ENCODE measurements around the gene MZF1.

MZF1 gene

DNA sequence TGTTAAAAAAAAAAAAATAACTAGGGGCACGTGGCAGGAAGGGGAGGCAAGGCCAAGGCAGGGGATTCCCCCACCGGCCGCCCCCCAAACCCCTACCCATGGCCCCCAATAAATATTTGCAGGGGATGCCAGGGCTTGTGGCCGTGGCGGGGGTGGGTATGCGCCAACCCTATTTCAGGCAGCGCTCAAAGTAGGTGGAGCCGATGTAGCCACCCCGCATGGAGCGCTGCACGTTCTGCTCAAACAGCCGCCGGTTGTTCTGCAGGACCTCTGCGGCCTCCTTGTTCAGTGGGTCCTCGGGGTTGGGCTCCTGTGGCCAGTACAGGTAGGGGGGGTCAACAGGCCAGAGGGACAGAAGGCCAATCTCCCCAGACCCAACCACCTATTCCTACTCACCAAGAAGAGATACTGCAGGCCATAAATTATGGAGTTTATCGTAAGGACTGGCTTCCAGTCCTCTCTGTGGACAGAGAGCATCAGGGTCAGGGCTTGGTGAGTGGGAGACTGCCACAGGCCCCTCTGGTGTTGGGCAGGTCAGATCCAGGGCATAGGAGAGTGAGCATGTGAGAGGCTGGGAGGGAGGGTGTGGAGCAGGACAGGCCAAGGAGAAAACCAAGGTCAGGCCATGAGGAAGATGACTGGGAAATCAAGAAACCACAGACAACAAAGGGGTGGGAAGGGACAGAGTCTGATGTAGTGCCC lies 17.1 kb downstream of the MZF1 start:
- peak; percentile 62 for DNase-seq (ENCODE audit: low spot score)

DNA sequence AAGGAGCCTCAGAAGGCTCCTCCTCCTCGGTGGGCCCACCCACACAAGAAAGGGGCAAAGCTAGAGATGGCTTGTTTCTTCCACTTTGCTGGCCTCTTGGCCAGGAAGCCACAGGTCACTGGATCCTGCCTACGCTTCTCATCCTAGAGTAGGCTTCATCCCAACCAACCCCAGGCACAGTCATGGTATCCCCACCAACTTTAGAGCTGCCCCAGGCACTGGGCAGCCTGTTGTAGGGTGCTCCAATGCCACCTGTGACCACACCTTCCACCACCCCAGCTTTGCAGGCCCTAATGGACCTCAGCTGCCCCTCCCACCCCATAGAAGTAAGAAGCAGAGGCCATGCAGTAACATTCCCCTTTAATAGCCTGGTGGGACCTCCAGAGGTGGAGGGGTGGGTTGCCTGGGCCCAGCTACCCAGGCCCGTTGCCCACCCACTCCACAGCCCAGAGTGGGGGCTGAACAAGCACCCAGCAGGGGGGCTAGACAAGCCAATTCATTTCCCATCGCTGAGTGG lies 17.7 kb downstream of the MZF1 start:
- DNase-seq (ENCODE audit: low spot score), result no peak

DNA sequence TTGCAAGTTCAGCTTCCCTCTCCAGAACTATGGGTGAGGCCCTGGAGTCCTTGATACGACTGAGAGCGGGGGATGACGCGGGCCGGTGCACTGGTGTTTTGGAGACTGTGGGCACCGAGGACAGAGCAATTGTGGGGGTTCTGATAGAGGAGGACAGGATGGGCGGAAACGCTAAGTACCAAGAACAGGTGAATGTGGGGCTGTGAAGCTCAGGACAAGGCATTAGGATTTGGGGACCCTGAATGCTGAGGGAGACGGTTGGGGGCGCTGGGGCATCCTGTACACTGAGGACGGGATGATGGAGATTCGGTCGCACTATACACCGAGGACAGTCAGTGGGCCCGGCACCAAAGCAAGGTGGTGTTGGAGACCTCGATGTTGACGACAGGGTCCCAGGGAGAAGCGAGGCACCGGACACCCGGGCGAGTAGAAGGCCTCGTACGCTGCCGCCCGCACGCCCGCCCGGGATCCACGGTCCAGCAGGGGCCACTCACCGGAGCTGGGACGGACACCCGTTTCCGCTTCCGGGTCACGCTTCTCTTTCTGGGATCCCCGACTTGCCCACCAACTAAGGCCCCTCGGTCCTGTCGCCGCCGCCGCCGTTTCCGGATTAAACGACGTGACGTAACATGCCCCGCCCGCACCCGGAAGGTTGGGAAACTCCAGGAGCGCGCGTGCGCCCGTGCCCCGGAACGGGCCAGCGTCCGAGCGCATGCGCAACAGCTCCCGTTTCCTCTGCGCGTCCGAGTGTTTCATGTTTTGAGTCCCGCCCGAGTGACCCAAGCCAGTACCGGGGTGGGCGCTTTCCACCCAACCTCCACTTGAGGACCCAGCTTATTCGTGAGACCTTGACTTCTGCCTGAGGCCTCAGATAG lies 18.4 kb downstream of the MZF1 start, which contains the start of gene CHMP2A:
Gene CHMP2A (minus strand): TSS at position 612 of the 875 bp plus-strand sequence. CDS start 893 bp downstream, outside the sequence.
- DNase-seq (ENCODE audit: low spot score), result peak; percentile 98

DNA sequence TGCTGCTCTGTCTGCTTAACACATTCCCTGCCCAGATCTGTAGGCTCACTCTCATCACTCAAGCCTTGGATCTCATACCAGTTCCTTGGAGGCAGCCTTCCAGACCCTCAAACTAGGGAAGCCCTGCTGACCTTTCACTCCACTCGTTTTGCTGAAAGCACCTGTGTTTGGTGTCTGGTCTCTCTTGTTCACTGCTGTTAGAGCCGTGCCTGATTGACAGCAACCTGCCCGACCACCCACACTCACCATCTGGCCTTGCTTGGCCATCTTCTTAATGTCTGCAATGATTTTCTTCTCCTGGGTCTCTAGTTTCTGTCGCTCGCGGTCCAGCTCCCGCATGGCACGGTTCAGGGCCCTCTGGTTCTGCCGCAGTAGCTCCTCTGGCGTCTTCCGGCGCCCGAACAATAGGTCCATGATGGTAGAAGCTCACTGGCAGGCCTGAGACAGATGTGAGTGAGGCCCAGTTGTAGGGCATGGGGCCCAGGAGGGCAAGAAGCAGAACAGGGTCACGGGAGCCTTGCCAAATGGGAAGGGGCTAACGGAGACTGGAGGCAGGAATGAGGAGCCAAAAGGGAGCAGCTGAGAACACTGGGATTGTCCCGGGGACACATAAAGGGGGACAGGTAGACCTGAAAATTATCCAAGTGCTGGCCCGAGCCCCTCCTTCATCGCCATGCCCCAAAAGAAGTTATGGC lies 19.2 kb downstream of the MZF1 start:
- peak; percentile 65 for DNase-seq (ENCODE audit: low spot score)

DNA sequence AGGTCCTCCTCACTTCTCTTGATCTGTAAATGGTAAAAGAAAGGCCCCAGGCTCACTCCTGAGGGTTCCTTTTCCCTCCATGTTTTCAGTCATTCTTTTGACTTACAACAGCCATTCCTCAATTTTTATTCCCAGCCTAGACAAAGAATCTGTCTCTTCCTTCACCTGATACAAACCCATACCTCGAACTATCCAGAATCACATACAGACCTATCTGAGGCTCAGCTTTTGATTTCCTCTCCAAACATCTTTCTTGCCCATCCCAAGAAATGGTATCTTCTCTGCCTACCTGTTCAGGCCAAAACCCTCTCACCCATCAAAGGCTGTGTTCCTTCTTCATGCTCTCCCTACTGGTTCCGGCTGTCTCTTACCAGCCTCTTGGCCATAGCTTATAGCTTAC lies 20.5 kb downstream of the MZF1 start:
- DNase-seq (ENCODE audit: low spot score), result no peak

DNA sequence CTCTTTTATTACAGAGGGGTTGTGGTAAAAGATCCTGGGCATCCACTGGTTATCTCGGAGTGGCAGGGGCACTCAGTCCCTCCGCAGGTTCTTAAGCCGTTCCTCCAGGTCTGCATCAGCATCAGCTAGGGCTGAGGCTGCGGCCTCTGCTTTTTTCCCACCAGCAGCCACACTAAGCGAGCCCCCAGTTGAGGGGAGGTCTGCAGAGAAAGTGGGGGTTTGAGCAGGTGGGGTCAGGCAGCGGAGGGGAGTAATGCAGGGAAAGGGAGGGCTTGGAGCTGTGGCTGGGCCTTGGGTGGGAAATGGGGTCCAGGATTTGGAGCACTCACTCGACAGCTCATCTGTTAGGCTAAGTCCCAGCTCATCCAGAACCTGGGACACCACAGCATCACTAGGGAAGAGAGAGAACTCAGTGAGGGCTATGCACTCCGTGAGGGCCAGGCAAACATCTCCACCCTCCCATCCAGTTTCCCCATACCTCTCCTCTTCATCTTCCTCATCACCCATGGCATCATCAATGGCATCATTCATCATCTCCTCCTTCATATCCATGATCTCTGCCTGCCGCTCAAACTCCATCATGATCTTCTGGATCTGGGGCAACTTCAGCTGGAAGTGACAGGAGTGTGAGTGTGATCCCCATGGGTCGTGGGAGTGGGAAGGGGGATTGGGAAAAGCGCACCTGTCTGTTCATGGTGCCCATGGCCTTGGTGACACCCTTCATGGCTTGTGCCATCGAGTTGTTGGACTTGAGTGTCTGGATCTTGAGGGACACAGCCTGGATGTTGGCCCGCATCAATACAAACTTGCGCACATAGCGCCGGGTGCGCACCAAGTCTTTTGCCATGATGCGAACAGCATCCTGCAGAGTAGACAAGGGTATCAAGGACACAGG lies 21.3 kb downstream of the MZF1 start:
- DNase-seq (ENCODE audit: low spot score), result no peak

DNA sequence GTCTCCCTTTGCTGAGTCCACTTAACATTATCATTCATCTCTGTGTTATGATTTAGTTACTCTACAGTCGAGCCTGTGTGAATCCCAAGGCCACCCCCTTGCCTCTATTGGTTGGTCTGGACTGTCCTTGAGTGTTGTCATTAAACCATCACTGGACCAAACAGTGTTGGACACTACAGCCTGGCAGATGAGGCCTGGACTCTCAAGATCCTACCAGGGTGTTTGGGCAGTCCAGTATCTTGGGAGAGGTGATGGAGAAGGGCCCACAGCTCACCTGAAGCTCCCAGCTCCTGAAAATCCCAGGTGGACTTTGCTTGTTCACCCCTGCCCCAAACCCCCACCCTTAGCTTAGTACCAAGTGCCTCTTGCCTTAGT lies 22.0 kb downstream of the MZF1 start:
- no peak for DNase-seq (ENCODE audit: low spot score)

DNA sequence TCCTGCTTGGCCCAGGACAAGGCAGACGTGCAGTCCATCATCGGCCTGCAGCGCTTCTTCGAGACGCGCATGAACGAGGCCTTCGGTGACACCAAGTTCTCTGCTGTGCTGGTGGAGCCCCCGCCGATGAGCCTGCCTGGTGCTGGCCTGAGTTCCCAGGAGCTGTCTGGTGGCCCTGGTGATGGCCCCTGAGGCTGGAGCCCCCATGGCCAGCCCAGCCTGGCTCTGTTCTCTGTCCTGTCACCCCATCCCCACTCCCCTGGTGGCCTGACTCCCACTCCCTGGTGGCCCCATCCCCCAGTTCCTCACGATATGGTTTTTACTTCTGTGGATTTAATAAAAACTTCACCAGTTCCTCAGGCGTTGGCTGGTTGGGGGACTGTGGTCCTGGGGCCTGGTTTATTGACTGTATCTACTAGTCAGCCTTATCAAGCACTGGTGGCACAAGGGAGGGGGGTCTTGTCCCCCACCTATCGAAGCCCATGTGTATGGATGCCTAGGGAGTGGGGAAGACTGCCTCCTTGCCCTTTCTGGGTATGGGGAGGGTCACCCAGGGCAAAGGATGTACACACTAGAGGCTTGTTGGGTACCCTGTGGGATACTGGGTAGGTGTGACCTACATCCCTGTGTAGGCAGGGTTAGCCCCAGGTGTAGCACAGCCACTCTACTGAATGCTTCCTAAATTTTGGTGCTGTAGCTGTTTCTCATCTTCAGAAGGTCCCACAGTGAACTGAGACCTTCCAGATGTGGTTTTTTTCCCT lies 22.6 kb downstream of the MZF1 start:
- DNase-seq (ENCODE audit: low spot score), result no peak

DNA sequence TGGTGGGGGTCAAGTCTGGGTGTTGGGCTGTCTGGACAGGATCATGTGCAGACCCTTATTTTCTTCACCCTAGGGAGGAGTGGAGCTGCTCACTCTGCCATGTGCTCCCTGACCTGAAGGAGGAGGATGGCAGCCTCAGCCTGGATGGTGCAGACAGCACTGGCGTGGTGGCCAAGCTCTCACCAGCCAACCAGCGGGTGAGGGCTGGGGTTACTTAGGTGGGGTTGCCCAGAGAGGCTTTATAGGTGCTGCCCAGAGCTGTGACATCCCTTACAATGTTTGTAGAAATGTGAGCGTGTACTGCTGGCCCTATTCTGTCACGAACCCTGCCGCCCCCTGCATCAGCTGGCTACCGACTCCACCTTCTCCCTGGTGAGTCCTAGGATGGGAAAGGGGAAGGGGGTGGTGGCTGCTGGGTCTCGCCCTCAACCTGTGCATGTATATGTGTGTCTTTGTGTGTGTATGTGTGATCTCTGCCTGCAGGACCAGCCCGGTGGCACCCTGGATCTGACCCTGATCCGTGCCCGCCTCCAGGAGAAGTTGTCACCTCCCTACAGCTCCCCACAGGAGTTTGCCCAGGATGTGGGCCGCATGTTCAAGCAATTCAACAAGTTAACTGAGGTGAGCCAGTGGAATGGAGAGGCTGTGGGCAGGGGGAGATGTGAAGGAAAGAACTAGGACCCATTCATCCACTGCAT lies 23.3 kb downstream of the MZF1 start:
- no peak for DNase-seq (ENCODE audit: low spot score)

DNA sequence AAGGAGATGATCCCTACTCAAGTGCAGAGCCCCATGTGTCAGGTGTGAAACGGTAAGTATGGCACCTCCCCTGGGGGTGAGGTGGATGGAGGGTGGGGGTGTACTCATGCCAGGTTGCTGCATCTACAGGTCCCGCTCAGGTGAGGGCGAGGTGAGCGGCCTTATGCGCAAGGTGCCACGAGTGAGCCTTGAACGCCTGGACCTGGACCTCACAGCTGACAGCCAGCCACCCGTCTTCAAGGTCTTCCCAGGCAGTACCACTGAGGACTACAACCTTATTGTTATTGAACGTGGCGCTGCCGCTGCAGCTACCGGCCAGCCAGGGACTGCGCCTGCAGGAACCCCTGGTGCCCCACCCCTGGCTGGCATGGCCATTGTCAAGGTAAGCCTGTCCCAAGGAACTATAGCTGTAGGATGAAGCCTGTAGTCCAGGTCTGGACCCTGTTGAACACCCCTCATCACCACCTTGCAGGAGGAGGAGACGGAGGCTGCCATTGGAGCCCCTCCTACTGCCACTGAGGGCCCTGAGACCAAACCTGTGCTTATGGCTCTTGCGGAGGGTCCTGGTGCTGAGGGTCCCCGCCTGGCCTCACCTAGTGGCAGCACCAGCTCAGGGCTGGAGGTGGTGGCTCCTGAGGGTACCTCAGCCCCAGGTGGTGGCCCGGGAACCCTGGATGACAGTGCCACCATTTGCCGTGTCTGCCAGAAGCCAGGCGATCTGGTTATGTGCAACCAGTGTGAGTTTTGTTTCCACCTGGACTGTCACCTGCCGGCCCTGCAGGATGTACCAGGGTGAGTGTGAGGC lies 24.1 kb downstream of the MZF1 start:
- DNase-seq (ENCODE audit: low spot score), result no peak

DNA sequence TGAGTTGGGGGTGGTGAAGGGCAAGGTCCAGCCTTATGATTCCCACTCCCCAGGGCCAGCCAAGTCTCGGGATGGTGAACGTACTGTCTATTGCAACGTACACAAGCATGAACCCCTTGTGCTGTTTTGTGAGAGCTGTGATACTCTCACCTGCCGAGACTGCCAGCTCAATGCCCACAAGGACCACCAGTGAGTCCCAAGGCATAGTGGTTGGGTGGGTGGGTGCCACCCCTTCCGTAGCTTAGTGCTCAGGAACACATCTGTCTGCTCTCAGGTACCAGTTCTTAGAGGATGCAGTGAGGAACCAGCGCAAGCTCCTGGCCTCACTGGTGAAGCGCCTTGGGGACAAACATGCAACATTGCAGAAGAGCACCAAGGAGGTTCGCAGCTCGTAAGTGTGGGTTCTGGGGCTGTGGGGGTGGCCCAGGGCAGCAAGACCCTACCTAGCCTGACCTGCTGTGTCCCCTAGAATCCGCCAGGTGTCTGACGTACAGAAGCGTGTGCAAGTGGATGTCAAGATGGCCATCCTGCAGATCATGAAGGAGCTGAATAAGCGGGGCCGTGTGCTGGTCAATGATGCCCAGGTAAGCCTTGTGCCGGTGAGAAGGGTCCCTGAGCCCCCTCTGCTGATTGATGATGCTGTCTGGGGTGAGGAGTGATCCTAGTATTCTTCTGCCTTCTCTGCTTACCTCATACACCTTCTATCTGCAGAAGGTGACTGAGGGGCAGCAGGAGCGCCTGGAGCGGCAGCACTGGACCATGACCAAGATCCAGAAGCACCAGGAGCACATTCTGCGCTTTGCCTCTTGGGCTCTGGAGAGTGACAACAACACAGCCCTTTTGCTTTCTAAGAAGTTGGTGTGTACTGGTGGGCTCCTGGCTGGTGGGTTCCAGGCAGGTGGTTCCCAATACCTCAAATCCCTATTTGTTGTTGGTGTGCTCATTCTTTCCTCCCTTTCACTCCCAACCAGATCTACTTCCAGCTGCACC lies 25.5 kb downstream of the MZF1 start:
- no peak for DNase-seq (ENCODE audit: low spot score)

DNA sequence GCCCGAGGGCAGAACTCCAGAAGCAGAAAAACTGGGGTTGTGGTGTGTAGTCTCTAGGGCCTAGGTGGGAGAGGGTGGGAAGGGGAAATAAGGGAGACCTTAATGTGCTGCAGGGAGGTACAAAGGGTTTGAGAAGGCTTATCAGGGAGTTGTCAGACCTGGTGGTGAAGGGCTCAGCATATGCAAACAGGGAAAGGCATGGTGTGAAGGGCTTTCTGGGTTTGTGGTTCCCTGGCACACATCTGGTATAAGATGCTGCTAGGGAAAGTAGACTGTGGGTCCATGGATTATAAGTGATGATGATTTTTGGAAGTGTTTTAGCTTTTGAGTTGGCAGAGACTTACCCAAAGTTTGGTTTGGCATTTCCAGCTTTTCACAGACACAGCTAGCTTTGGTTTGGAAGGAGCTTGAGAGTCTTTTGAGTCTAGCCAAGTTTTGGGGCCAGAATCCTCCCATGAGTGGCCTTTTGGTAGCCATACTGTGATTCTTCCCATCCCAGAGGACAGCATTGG lies 27.1 kb downstream of the MZF1 start:
- no peak for DNase-seq (ENCODE audit: low spot score)

DNA sequence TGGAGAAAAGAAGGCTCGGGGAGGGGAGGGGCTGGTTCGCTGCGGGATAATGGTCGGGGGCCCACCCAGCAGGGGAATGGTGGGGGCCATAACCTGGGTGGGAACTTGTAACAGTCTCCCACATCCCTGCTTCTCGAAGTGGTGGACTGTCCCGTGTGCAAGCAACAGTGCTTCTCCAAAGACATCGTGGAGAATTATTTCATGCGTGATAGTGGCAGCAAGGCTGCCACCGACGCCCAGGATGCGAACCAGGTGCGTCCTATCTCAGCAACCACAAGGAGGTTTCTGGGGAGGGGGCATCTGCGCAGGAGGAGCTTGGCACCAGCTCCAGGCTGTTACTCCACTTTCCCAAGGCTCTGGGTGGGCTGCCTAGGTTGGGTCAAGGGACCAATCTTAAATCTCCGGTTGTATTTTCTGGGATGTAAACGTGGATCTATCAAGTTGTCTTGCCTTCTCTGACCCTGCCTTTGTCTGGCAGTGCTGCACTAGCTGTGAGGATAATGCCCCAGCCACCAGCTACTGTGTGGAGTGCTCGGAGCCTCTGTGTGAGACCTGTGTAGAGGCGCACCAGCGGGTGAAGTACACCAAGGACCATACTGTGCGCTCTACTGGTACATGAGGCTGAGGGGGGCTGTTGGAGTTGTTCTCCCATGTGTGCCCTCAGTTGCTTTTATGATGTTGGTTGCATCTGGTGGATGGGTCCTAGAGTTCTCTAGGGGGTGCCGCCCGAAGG lies 27.7 kb downstream of the MZF1 start:
- no peak for DNase-seq (ENCODE audit: low spot score)

DNA sequence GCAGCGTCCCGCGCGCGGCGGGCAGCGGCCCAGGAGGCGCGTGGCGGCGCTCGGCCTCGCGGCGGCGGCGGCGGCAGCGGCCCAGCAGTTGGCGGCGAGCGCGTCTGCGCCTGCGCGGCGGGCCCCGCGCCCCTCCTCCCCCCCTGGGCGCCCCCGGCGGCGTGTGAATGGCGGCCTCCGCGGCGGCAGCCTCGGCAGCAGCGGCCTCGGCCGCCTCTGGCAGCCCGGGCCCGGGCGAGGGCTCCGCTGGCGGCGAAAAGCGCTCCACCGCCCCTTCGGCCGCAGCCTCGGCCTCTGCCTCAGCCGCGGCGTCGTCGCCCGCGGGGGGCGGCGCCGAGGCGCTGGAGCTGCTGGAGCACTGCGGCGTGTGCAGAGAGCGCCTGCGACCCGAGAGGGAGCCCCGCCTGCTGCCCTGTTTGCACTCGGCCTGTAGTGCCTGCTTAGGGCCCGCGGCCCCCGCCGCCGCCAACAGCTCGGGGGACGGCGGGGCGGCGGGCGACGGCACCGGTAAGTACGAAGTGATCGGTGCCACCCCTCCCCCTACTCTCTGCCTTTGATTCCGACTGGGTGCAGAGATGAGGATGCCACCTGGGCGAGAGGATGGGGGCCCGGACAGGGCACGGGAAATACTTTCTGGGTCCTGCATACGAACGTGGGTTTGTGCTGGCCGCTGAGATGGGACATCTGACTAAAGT lies 28.4 kb downstream of the MZF1 start:
- DNase-seq (ENCODE audit: low spot score), result no peak

DNA sequence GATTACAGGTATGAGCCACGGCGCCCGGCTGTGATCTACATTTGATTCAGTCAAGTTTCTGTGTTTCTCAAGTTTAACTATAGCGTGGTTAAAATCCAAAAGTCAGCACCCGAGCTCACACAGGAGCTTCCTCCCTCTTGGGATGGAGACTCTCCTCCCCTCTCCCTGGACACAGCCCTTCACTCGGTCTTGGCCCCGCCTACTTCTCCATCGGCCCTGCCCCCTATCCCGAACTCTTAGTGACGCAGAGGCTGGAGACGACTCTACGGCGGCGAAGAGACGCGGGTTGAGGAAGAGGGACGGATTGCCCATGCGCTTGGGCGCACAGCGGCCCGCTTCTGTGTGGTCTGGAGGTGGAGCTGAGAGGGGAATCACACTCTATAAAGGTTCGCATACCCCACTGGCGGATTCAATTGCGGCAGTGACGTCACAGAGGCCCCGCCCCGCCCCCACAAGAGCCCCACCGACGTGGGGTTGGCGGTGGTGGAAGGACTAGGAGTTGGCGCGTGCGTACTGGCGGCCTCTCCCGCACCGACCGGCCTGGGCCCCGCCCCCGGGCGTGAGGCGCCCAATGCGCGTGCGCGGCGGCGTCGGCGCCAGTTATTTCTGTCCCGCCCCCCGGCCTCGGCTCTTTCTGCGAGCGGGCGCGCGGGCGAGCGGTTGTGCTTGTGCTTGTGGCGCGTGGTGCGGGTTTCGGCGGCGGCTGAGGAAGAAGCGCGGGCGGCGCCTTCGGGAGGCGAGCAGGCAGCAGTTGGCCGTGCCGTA lies 29.1 kb downstream of the MZF1 start, which contains the start of gene TRIM28:
Gene TRIM28 (plus strand): TSS at position 239 of the 765 bp plus-strand sequence. CDS start 694 bp downstream, outside the sequence.
- DNase-seq (ENCODE audit: low spot score), result peak; percentile 100

All from left forelimb (tissue), 1 donor.